B cell (primary cell): ENCODE results near the gene CYFIP1. TPM values are rescaled to one million over a fixed set of nuclear protein-coding genes. Genes with fewer than 3 reads are reported as not detected.

Experiments used
- ATAC-seq: fragments of 200-7000 bp; cut with Tn5 transposase; one replicate; pipeline ENCODE4 v1.10.0; 2021; ENCODE audit warnings: low read depth, mild to moderate bottlenecking, moderate number of reproducible peaks, moderate library complexity
- CTCF ChIA-PET: fragments of 350-600 bp; sonication (Branson Sonifier 250); formaldehyde crosslinking; loops from one replicate; lab custom pipeline; 2021; ENCODE audit warnings: antibody characterized with exemption, inconsistent platforms; lab: Charles Lee
- POLR2A ChIA-PET: fragments of 350-600 bp; sonication (Branson Sonifier 250); formaldehyde crosslinking; loops from one replicate; lab custom pipeline; 2021; ENCODE audit warnings: antibody characterized with exemption; lab: Charles Lee
- DNase-seq: peaks from one replicate; pipeline ENCODE4 v3.0.0; 2013
- H2AFZ ChIP-seq: 2 replicates; pipeline ENCODE4 v1.6.1; 2012; ENCODE audit warnings: mild to moderate bottlenecking, low read depth, low read length; ENCODE audit not compliant: insufficient read depth, poor library complexity, severe bottlenecking
- H3K27ac ChIP-seq, 2 donors: 1 replicate in 1 of 2; 2 replicates in 1 of 2; pipeline ENCODE4 v1.5.1; 2012 to 2013; ENCODE audit warnings: low read length in 2 of 2, mild to moderate bottlenecking in 2 of 2, moderate library complexity in 1 of 2
- H3K27me3 ChIP-seq, 4 experiments: fragments of 200-600 bp in 1 of 4; sonication (generic) in 1 of 4; replicated peaks in 1 of 4; 1 replicate in 2 of 4; 2 replicates in 2 of 4; pipeline versions ENCODE4 v1.6.1 to v1.7.0; 2013 to 2016; ENCODE audit warnings: low read length in 3 of 4, mild to moderate bottlenecking in 2 of 4, mixed read lengths in 1 of 4, moderate library complexity in 1 of 4; ENCODE audit not compliant: insufficient read depth in 4 of 4, control insufficient read depth in 3 of 4; ENCODE audit errors: control extremely low read depth in 1 of 4
- H3K36me3 ChIP-seq, 2 experiments: replicated peaks in 1 of 2; 1 replicate in 1 of 2; 2 replicates in 1 of 2; pipeline versions ENCODE4 v1.6.1 to v1.7.1; 2013; ENCODE audit warnings: low read length in 1 of 2; ENCODE audit not compliant: insufficient read depth in 2 of 2, control insufficient read depth in 1 of 2; ENCODE audit errors: control extremely low read depth in 1 of 2, extremely low read depth in 1 of 2
- H3K4me1 ChIP-seq, 2 donors: fragments of 200-600 bp in 1 of 2; sonication (generic) in 1 of 2; 1 replicate in 1 of 2; 2 replicates in 1 of 2; pipeline versions ENCODE4 v1.5.1 to v1.6.1; 2013 to 2017; ENCODE audit warnings: low read length in 2 of 2; ENCODE audit not compliant: control insufficient read depth in 2 of 2, insufficient read depth in 2 of 2
- H3K4me2 ChIP-seq: replicated peaks from 2 replicates; pipeline ENCODE3; 2012; ENCODE audit warnings: mild to moderate bottlenecking, low read depth, low read length; ENCODE audit not compliant: poor library complexity, severe bottlenecking
- H3K4me3 ChIP-seq, 5 experiments: fragments of 200-600 bp in 1 of 5; sonication (generic) in 1 of 5; 1 replicate in 3 of 5; 2 replicates in 2 of 5; pipeline versions ENCODE4 v1.5.1 to v1.7.0; 2011 to 2016; ENCODE audit warnings: low read length in 4 of 5, mild to moderate bottlenecking in 4 of 5, low read depth in 2 of 5, control low read depth in 1 of 5, moderate library complexity in 1 of 5; ENCODE audit not compliant: insufficient read depth in 1 of 5; ENCODE audit errors: control extremely low read depth in 1 of 5, extremely low read depth in 1 of 5
- H3K79me2 ChIP-seq: fragments of 200-600 bp; sonication (generic); one replicate; pipeline ENCODE4 v1.6.0; 2016; ENCODE audit warnings: low read length; ENCODE audit not compliant: control insufficient read depth, insufficient read depth
- H3K9ac ChIP-seq: fragments of 200-600 bp; sonication (generic); 2 replicates; pipeline ENCODE4 v1.6.1; 2017; ENCODE audit warnings: mild to moderate bottlenecking, low read length, moderate library complexity
- H3K9me3 ChIP-seq, 3 donors: one replicate each; pipeline versions ENCODE4 v1.6.1 to v1.7.1; 2013; ENCODE audit warnings: low read length in 2 of 3; ENCODE audit not compliant: control insufficient read depth in 2 of 3, insufficient read depth in 1 of 3; ENCODE audit errors: control extremely low read depth in 1 of 3
- H4K20me1 ChIP-seq: 2 replicates; pipeline ENCODE4 v1.6.0; 2012; ENCODE audit warnings: mild to moderate bottlenecking, low read length; ENCODE audit not compliant: insufficient read depth, control insufficient read depth, poor library complexity, severe bottlenecking
- H3K27ac Mint-ChIP-seq: one replicate; pipeline ENCODE4 v1.8.0; 2021; ENCODE audit warnings: mixed read lengths
- H3K27me3 Mint-ChIP-seq: one replicate; pipeline ENCODE4 v1.8.0; 2021; ENCODE audit warnings: mixed read lengths
- H3K4me1 Mint-ChIP-seq: one replicate; pipeline ENCODE4 v1.8.0; 2021; ENCODE audit warnings: mixed read lengths
- H3K4me3 Mint-ChIP-seq: one replicate; pipeline ENCODE4 v1.8.0; 2021; ENCODE audit warnings: mixed read lengths
- H3K9me3 Mint-ChIP-seq: one replicate; pipeline ENCODE4 v1.8.0; 2022; ENCODE audit warnings: mixed read lengths; ENCODE audit not compliant: insufficient read depth
- EZH2 ChIP-seq: IDR thresholded peaks from 2 replicates; pipeline ENCODE4 v1.6.1; 2012; ENCODE audit warnings: borderline replicate concordance, low read depth, mild to moderate bottlenecking, moderate library complexity, low read length; ENCODE audit not compliant: insufficient read depth, poor library complexity, severe bottlenecking
- WGBS: methylation state at CpG from one replicate; pipeline ENCODE4 v1.1.5; 2013; ENCODE audit warnings: missing lambda C conversion rate; ENCODE audit not compliant: insufficient coverage; 5-methylcytosine and 5-hydroxymethylcytosine counted together
- intact Hi-C: fragments of 100-400 bp; cut with micrococcal nuclease; formaldehyde crosslinking; loops from one replicate; pipeline ENCODE4 v1.10.0; 2022
- polyA plus RNA-seq: library from polyadenylated mRNA; depleted of rRNA; stranded (reverse); fragments of >200 nt; gene quantifications from 2 replicates; pipeline ENCODE4 v1.2.3, GENCODE V29; 2012
- total RNA-seq, 2 donors: library from RNA; stranded (reverse); fragments of 120-200 nt in 1 of 2; gene quantifications; 1 replicate in 1 of 2; 2 replicates in 1 of 2; pipeline versions ENCODE4 v1.2.3 to v1.2.4, GENCODE V29; 2013 to 2022
- TF ChIP-seq, protein P1 (sequence below): fragments of 200-600 bp; IDR thresholded peaks from one replicate; pipeline ENCODE4 v1.8.0; 2022; ENCODE audit warnings: antibody characterized with exemption, mild to moderate bottlenecking

Gene CYFIP1
- total and polyA plus RNA-seq, 2 donors (not counting 1 experiment from before 2014, with no cell fraction given) = 6.2 to 13.5 TPM

DNA sequence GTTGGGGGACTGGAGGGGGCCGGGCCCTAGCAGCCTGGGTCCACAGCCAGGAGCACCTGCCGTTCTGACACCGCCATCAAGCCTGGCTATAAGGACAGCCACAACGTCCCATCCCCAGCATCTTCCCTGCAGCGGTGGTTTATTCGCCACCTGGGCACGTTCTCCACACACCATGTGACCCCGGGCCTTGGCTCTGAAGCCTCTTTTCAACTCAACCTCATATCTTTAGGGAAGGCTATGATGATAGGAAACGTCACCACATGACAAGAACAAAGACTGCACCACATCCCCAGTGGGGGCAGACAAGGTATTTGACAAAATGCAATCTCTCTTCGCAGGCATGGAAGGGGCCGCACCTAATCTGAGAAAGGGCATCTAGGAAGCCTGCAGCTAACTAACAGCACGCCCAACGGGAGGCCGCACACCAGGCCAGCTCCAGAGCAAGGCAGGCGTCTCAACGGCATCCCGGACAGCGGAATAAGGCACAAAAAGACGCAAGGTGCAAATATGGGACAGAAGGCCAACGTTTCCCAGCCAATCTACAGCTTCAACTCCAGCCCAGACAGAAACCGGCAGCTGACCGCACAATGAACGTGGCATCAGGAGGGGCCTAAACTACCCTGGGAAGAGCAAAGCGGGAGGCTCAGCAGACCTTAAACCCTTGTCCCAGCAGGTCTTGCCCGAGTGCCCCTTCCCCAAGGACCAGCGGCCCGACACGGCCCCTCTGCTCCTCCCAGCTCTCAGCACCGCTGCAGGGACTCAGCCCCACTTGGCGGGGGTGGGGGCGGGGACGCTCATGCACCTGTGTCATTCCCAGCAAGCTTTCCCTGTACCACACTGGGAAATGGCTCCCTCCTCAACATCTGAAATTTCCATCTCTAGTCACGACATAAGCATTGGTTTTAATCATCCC is 99.8 kb downstream of the CYFIP1 start:
- Mint-ChIP-seq H3K27me3 (no peaks in the 10 kb centered on the region), H3K4me3 (no peak overlapping the region), H3K9me3 (no peaks in the 10 kb centered on the region), H3K4me1 (no peaks in the 10 kb centered on the region), H3K27ac (no peak overlapping the region)
- Histone ChIP-seq H3K27ac (no peak overlapping the region), H3K79me2 (no peaks in the 10 kb centered on the region), H3K27me3 (no peaks in the 10 kb centered on the region), H3K4me3 (no peak overlapping the region), H4K20me1 (no peaks in the 10 kb centered on the region), H3K4me1 (no peaks in the 10 kb centered on the region), H3K9ac (no peak overlapping the region), H3K9me3 (peaks cover 0 to 16% (median 3%) of the 10 kb centered on the region in 3 donors), H3K4me2 (no peak overlapping the region), H3K36me3 (no peaks in the 10 kb centered on the region), H2AFZ (no peak overlapping the region)
- POLR2A ChIA-PET = no interaction called here
- 91% methylated on average over 30 of the region's 33 CpGs for WGBS
- CTCF ChIA-PET = no interaction called here
- TF ChIP-seq, protein P1, sequence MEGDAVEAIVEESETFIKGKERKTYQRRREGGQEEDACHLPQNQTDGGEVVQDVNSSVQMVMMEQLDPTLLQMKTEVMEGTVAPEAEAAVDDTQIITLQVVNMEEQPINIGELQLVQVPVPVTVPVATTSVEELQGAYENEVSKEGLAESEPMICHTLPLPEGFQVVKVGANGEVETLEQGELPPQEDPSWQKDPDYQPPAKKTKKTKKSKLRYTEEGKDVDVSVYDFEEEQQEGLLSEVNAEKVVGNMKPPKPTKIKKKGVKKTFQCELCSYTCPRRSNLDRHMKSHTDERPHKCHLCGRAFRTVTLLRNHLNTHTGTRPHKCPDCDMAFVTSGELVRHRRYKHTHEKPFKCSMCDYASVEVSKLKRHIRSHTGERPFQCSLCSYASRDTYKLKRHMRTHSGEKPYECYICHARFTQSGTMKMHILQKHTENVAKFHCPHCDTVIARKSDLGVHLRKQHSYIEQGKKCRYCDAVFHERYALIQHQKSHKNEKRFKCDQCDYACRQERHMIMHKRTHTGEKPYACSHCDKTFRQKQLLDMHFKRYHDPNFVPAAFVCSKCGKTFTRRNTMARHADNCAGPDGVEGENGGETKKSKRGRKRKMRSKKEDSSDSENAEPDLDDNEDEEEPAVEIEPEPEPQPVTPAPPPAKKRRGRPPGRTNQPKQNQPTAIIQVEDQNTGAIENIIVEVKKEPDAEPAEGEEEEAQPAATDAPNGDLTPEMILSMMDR = no peak
- DNase-seq = no peak
- intact Hi-C loops = no loop called here
- ATAC-seq = no peak

DNA sequence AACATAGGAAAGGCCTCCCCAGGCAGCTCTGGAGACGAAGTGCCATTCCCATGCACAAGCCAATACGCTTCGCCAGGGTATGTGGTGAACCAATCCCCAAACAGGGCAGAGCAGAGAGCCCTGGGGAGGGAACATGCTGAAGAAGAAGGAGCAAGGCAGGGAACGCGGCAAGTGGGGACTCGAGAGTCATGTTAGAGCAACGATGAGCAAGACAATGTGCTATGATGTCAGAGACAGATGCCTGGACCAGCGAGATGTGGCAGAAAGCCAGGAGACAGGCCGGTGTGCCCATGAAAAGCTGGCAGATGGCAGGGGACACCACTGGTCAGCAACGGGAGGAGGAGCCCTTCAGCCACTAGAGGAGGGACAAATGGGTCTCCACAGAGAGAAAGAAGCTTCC is 102.1 kb downstream of the CYFIP1 start:
- Mint-ChIP-seq H3K4me3 (no peak overlapping the region), H3K27ac (no peak overlapping the region), H3K9me3 (no peaks in the 10 kb centered on the region), H3K27me3 (no peaks in the 10 kb centered on the region), H3K4me1 (no peaks in the 10 kb centered on the region)
- H3K4me1 ChIP-seq = no peaks in the 10 kb centered on the region
- ATAC-seq (no peak), DNase-seq (no peak)
- H4K20me1 ChIP-seq = no peaks in the 10 kb centered on the region
- TF ChIP-seq, protein P1 = no peak
- TF ChIP-seq EZH2 = no peak
- CTCF ChIA-PET = no interaction called here
- H3K9me3 ChIP-seq = peaks cover 0 to 16% (median 3%) of the 10 kb centered on the region in 3 donors
- H3K4me3 ChIP-seq = no peak overlapping the region
- POLR2A ChIA-PET = no interaction called here
- 97% methylated on average over 9 of the region's 10 CpGs for WGBS
- no peaks in the 10 kb centered on the region for H3K27me3 ChIP-seq
- H3K79me2 ChIP-seq = no peaks in the 10 kb centered on the region
- H3K9ac ChIP-seq = no peak overlapping the region
- no peak overlapping the region for H3K27ac ChIP-seq
- intact Hi-C loops = no loop called here
- H2AFZ ChIP-seq = no peak overlapping the region
- no peak overlapping the region for H3K4me2 ChIP-seq
- no peaks in the 10 kb centered on the region for H3K36me3 ChIP-seq
